Lung (tissue), 12 donors: ENCODE data around the gene INCA1. TPM values are rescaled to one million over a fixed set of nuclear protein-coding genes. Genes with fewer than 3 reads are reported as not detected.
A peak's percentile ranks its signal among the peaks of the same experiment; 100 is the strongest.

ENCODE experiments used
- ATAC-seq: fragments of 200-7000 bp; cut with Tn5 transposase; one replicate; pipeline ENCODE4 v1.9.1; 2020; ENCODE audit warnings: moderate number of reproducible peaks; ENCODE audit not compliant: insufficient read depth, low FRiP score
- DNase-seq, 3 donors: peaks; one replicate each; pipeline ENCODE4 v3.0.0-alpha.2; 2013 to 2017
- H3K27ac ChIP-seq, 2 donors: one replicate each; pipeline ENCODE4 v1.5.1; 2013; ENCODE audit warnings: mild to moderate bottlenecking in 2 of 2, moderate library complexity in 2 of 2, control low read depth in 1 of 2, inconsistent platforms in 1 of 2, low read depth in 1 of 2, low read length in 1 of 2
- H3K27me3 ChIP-seq, 3 donors: one replicate each; pipeline ENCODE4 v1.5.1; 2013; ENCODE audit warnings: low read length in 2 of 3; ENCODE audit not compliant: control insufficient read depth in 3 of 3, insufficient read depth in 3 of 3
- H3K36me3 ChIP-seq, 4 donors: one replicate each; pipeline ENCODE4 v1.5.1; 2013; ENCODE audit warnings: low read length in 4 of 4, mild to moderate bottlenecking in 1 of 4, moderate library complexity in 1 of 4; ENCODE audit not compliant: control insufficient read depth in 4 of 4, insufficient read depth in 4 of 4
- H3K4me1 ChIP-seq, 5 donors: one replicate each; pipeline ENCODE4 v1.5.1; 2013; ENCODE audit warnings: low read length in 5 of 5, mild to moderate bottlenecking in 2 of 5, moderate library complexity in 1 of 5; ENCODE audit not compliant: control insufficient read depth in 5 of 5, insufficient read depth in 5 of 5
- H3K4me3 ChIP-seq: one replicate; pipeline ENCODE4 v1.5.1; 2013; ENCODE audit warnings: mild to moderate bottlenecking, control low read depth, moderate library complexity
- H3K9ac ChIP-seq, 2 donors: one replicate each; pipeline ENCODE4 v1.5.1; 2013; ENCODE audit warnings: low read length in 2 of 2, control low read depth in 1 of 2; ENCODE audit not compliant: insufficient read depth in 1 of 2
- H3K9me3 ChIP-seq, 4 donors: one replicate each; pipeline ENCODE4 v1.5.1; 2013; ENCODE audit warnings: low read length in 3 of 4, mild to moderate bottlenecking in 1 of 4, moderate library complexity in 1 of 4; ENCODE audit not compliant: control insufficient read depth in 4 of 4, insufficient read depth in 3 of 4
- WGBS, 2 donors: extraction: QIAGEN DNeasy Blood & Tissue Kit; methylation state at CpG; one replicate each; pipeline ENCODE4 v1.1.7; 2013; 5-methylcytosine and 5-hydroxymethylcytosine counted together
- polyA plus RNA-seq, 2 donors: library from polyadenylated mRNA; stranded (reverse); fragments of 200-250 nt; gene quantifications; one replicate each; pipeline ENCODE4 v1.2.1, GENCODE V29; 2013
- total RNA-seq, 2 donors: library from RNA; depleted of rRNA in 1 of 2; stranded (reverse); fragments of >200 nt in 1 of 2; gene quantifications; one replicate each; pipeline ENCODE4 v1.2.1, GENCODE V29; 2014 to 2021
- TF ChIP-seq, protein P1 (sequence below): IDR thresholded peaks from 2 replicates; pipeline ENCODE4 v1.5.1; 2012; ENCODE audit warnings: mild to moderate bottlenecking; ENCODE audit errors: control extremely low read depth, extremely low read depth
- donor health status: control.
- donor health status: control.
- donor health status: Bipolar disorder and iron deficiency.
- donor health status: healthy.
- donor health status: DM: yes; HTN: yes; CAD: no.

INCA1 gene
- total and polyA plus RNA-seq, 4 donors: 0.89 to 3.4 (median 1.9) TPM

DNA sequence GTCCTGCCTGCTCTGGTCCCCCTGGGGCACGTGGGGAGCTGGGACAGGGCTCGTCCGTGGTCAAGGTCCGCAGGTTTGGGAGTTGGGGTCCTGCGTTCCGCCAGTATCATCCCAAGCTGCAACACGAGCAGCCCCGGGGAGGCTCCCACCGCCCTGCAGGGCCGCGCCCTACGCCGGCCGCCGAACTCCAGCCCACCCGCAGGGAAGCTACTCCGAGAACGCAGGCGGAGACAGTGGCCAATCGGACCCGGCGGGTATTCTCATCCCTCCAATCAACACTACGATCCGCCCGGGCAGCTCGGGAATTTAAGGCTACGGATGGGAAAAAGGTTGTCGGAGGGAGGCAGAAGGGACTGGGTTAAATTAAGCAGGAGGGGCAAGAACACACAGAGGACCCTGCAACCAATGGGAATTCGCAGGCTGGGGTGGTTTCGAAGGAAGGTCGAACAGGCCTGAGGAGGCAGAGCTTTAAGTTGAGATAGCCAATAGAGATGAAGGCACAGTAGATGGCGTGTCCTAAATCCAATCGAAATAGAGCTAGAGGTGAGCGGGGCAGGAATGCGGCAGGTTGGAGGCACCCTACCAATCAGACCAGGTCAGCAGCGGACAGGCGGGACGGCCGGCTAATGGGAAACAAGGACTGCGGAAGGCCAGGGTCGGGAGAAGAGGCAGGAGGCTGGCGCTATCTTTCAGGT, 30.3 kb downstream of the INCA1 start:
- TF ChIP-seq, protein P1, sequence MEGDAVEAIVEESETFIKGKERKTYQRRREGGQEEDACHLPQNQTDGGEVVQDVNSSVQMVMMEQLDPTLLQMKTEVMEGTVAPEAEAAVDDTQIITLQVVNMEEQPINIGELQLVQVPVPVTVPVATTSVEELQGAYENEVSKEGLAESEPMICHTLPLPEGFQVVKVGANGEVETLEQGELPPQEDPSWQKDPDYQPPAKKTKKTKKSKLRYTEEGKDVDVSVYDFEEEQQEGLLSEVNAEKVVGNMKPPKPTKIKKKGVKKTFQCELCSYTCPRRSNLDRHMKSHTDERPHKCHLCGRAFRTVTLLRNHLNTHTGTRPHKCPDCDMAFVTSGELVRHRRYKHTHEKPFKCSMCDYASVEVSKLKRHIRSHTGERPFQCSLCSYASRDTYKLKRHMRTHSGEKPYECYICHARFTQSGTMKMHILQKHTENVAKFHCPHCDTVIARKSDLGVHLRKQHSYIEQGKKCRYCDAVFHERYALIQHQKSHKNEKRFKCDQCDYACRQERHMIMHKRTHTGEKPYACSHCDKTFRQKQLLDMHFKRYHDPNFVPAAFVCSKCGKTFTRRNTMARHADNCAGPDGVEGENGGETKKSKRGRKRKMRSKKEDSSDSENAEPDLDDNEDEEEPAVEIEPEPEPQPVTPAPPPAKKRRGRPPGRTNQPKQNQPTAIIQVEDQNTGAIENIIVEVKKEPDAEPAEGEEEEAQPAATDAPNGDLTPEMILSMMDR: no peak
- 0% methylated on average over 42 of the region's 42 CpGs for WGBS, 2 donors
- Histone ChIP-seq H3K9me3 (no peaks in the 10 kb centered on the region), H3K27ac (peak overlapping the region; percentile 94 to 95), H3K4me3 (peak overlapping the region; percentile 79), H3K27me3 (no peaks in the 10 kb centered on the region), H3K36me3 (peaks cover 0 to 18% (median 13%) of the 10 kb centered on the region in 4 donors), H3K9ac (peak overlapping the region in 1 of 2 donors; percentile 94), H3K4me1 (peaks cover 4 to 21% (median 9%) of the 10 kb centered on the region in 5 donors)
- ATAC-seq (peak; percentile 90), DNase-seq (peak; percentile 100)

DNA sequence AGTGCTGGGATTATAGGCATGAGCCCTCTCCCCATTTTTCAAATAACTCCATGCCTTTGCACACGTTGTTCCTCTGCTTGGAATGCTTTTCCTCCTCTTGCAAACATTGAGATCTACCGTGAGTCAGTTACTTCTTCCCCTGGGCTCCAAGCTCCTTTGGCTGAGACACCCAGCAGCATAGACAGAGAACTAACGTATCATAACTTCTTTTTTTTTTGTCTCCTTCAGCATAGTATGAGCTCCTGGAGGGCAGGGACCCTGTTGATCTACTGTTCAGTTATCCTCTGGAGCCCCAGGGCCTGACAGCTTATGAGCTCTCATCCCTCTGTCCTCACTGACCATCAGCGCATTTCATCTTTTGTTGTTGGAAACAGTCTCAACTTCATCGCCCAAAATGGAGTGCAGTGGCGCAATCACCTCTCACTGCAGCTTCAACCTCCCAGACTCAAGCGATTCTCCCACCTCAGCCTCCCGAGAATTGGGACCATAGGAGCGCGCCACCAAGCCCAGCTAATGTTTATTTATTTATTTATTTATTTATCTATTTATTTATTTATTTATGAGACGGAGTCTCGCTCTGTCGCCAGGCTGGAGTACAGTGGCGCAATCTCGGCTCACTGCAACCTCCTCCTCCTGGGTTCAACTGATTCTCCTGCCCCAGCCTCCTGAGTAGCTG, 31.9 kb downstream of the INCA1 start:
- WGBS, 2 donors: 93 to 94% methylated on average over 15 of the region's 15 CpGs
- DNase-seq: no peak
- TF ChIP-seq, protein P1: no peak
- peaks cover 4 to 21% (median 9%) of the 10 kb centered on the region in 5 donors for H3K4me1 ChIP-seq
- H3K27me3 ChIP-seq: no peaks in the 10 kb centered on the region
- H3K36me3 ChIP-seq: peaks cover 0 to 18% (median 16%) of the 10 kb centered on the region in 4 donors
- H3K9ac ChIP-seq: no peak overlapping the region
- no peaks in the 10 kb centered on the region for H3K9me3 ChIP-seq
- no peak overlapping the region for H3K4me3 ChIP-seq
- H3K27ac ChIP-seq: peak overlapping the region in 1 of 2 donors; percentile 63
- no peak for ATAC-seq

DNA sequence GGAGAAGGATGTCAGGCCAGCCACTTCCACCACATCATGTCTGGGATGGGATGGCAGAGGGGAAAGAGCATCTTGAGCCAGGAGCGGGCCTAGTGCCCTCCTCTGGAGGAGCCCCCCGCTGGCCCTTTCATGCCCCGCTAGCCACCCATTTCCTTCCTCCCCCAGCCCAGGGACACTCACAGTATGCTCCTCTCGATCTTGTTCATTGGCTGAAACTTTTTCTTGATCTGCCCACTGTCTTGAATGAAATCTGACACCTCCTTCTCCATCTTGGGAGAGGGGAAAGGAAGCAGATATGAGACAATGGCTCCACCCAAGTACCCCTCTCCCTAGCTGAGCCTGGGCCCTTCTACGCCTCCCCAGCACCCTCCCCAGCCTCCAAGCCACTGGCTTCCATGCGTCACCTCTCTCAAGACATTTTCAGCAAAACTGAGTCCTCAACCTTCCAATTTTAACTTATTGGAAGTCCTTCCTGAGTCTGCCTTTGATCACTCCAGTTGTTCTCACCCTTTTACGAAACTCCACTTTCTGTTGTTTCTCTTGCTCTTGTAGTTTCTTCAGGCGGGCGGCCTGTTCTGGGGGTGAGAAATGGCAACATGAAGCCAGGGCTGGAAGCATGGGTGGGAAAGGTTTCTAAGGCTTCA, 36.9 kb downstream of the INCA1 start:
- no peak overlapping the region for H3K27ac ChIP-seq
- ATAC-seq (no peak), DNase-seq (no peak)
- H3K4me3 ChIP-seq: no peak overlapping the region
- TF ChIP-seq, protein P1: no peak
- no peaks in the 10 kb centered on the region for H3K27me3 ChIP-seq
- no peaks in the 10 kb centered on the region for H3K9me3 ChIP-seq
- 89 to 91% methylated on average over 9 of the region's 9 CpGs for WGBS, 2 donors
- H3K9ac ChIP-seq: no peak overlapping the region
- H3K4me1 ChIP-seq: peaks cover 0 to under 1% (median 0%) of the 10 kb centered on the region in 5 donors
- peaks cover 3 to 19% (median 15%) of the 10 kb centered on the region in 4 donors for H3K36me3 ChIP-seq
